HCT116 (cell line): ENCODE results near the gene NPHS1. TPM values are rescaled to one million over a fixed set of nuclear protein-coding genes. Genes with fewer than 3 reads are reported as not detected.

ENCODE experiments used
- ATAC-seq: fragments of 200-7000 bp; cut with Tn5 transposase; 2 replicates; pipeline ENCODE4 v1.9.1; 2020; ENCODE audit warnings: mild to moderate bottlenecking, moderate library complexity
- BruUV-seq: library from RNA; stranded (reverse); fragments of 400-500 nt; replicated peaks from 2 replicates; lab custom pipeline; 2021; lab: Mats Ljungman, UMichigan
- CTCF ChIA-PET: fragments of 300-600 bp; sonication (Branson Sonifier 250); formaldehyde crosslinking; loops from one replicate; lab custom pipeline; 2021; ENCODE audit warnings: antibody characterized with exemption; lab: Charles Lee
- POLR2A ChIA-PET: fragments of 300-600, 350-600 bp; sonication (Branson Sonifier 250); formaldehyde crosslinking; loops from one replicate; lab custom pipeline; 2021; ENCODE audit warnings: antibody characterized with exemption; lab: Charles Lee
- RAD21 ChIA-PET, 2 experiments: fragments of 300-600 bp; sonication (Branson Sonifier 250); formaldehyde crosslinking; loops; one replicate each; lab custom pipeline; 2023; ENCODE audit warnings: low total read pairs in 2 of 2; ENCODE audit not compliant: uncharacterized antibody in 2 of 2, unreplicated experiment in 2 of 2, low non-redundant PET in 1 of 2; lab: Charles Lee
- DNase-seq: peaks from one replicate; pipeline ENCODE4 v3.0.0-alpha.2; 2010; ENCODE audit warnings: low read depth, low spot score
- H2AFZ ChIP-seq: fragments of 200-600 bp; shearing (Covaris generic), sonication (generic); 2 replicates; pipeline ENCODE4 v1.6.1; 2017; ENCODE audit warnings: low read depth, mixed run types, mixed read lengths, antibody characterized with exemption, low read length; ENCODE audit not compliant: poor library complexity, severe bottlenecking
- H3K27ac ChIP-seq: 2 replicates; pipeline ENCODE4 v1.5.1; 2012; ENCODE audit warnings: low read depth, low read length
- H3K27me3 ChIP-seq: fragments of 200-600 bp; sonication (generic); 2 replicates; pipeline ENCODE4 v1.6.1; 2016; ENCODE audit warnings: mixed run types, low read length, mixed read lengths; ENCODE audit not compliant: insufficient read depth
- H3K36me3 ChIP-seq, 2 experiments: fragments of 200-500 bp in 1 of 2; fragments of 200-600 bp in 1 of 2; sonication (Bioruptor generic) in 1 of 2; sonication (generic) in 1 of 2; 2 replicates each; pipeline versions ENCODE4 v1.5.1 to v1.6.1; 2014 to 2016; ENCODE audit warnings: low read length in 2 of 2, inconsistent platforms in 1 of 2, mixed read lengths in 1 of 2, mixed run types in 1 of 2; ENCODE audit not compliant: insufficient read depth in 2 of 2, control insufficient read depth in 1 of 2
- H3K4me1 ChIP-seq, 2 experiments: fragments of 200-600 bp in 1 of 2; sonication (generic) in 1 of 2; 2 replicates each; pipeline versions ENCODE4 v1.5.1 to v1.6.1; 2012 to 2017; ENCODE audit warnings: low read length in 2 of 2, inconsistent platforms in 1 of 2, mild to moderate bottlenecking in 1 of 2, mixed read lengths in 1 of 2, mixed run types in 1 of 2, moderate library complexity in 1 of 2; ENCODE audit not compliant: insufficient read depth in 2 of 2, control insufficient read depth in 1 of 2
- H3K4me2 ChIP-seq: fragments of 200-600 bp; sonication (generic); 2 replicates; pipeline ENCODE4 v1.6.1; 2017; ENCODE audit warnings: mixed run types, low read length, mixed read lengths
- H3K4me3 ChIP-seq, 2 experiments: fragments of 200-600 bp in 1 of 2; sonication (generic) in 1 of 2; replicated peaks in 1 of 2; 2 replicates each; pipeline ENCODE4 v1.5.1; 2011 to 2016; ENCODE audit warnings: low read length in 2 of 2, control low read depth in 1 of 2, low read depth in 1 of 2, mild to moderate bottlenecking in 1 of 2, mixed read lengths in 1 of 2, mixed run types in 1 of 2
- H3K79me2 ChIP-seq: fragments of 200-600 bp; sonication (generic); 2 replicates; pipeline ENCODE4 v1.6.1; 2017; ENCODE audit warnings: mild to moderate bottlenecking, mixed run types, low read length, moderate library complexity, mixed read lengths; ENCODE audit not compliant: insufficient read depth
- H3K9ac ChIP-seq: fragments of 200-600 bp; sonication (generic); 2 replicates; pipeline ENCODE4 v1.6.1; 2016; ENCODE audit warnings: low read length, mixed read lengths
- H3K9me2 ChIP-seq: fragments of 200-600 bp; sonication (generic), shearing (Covaris generic); 2 replicates; pipeline ENCODE4 v1.6.1; 2017; ENCODE audit warnings: mixed run types, mild to moderate bottlenecking, moderate library complexity; ENCODE audit not compliant: insufficient read depth
- H3K9me3 ChIP-seq, 2 experiments: fragments of 200-500 bp in 1 of 2; fragments of 200-600 bp in 1 of 2; sonication (Bioruptor generic) in 1 of 2; sonication (generic) in 1 of 2; 2 replicates each; pipeline ENCODE4 v1.6.1; 2014 to 2017; ENCODE audit warnings: low read length in 2 of 2, mixed read lengths in 2 of 2, inconsistent platforms in 1 of 2, low read depth in 1 of 2, mild to moderate bottlenecking in 1 of 2, mixed run types in 1 of 2, moderate library complexity in 1 of 2; ENCODE audit not compliant: control insufficient read depth in 1 of 2, insufficient read depth in 1 of 2
- H4K20me1 ChIP-seq: fragments of 200-600 bp; sonication (generic), shearing (Covaris generic); 2 replicates; pipeline ENCODE4 v1.6.1; 2017; ENCODE audit warnings: mixed run types, mild to moderate bottlenecking, moderate library complexity; ENCODE audit not compliant: insufficient read depth
- EGR1 ChIP-seq: IDR thresholded peaks from 2 replicates; pipeline ENCODE4 v1.6.1; 2012; ENCODE audit warnings: low read depth
- ELF1 ChIP-seq: IDR thresholded peaks from 2 replicates; pipeline ENCODE4 v1.6.1; 2012; ENCODE audit warnings: low read depth, borderline replicate concordance
- SRF ChIP-seq: IDR thresholded peaks from 2 replicates; pipeline ENCODE4 v1.6.1; 2012; ENCODE audit warnings: low read depth
- intact Hi-C: fragments of 100-400 bp; cut with micrococcal nuclease; formaldehyde crosslinking; loops from 2 replicates; pipeline ENCODE4 v1.10.0; 2022
- total RNA-seq: library from RNA; stranded (reverse); gene quantifications from one replicate; pipeline ENCODE4 v1.2.1, GENCODE V29; 2021; ENCODE audit not compliant: unreplicated experiment
- TF ChIP-seq, protein P1 (sequence below): IDR thresholded peaks from 2 replicates; pipeline ENCODE4 v1.6.1; 2012; ENCODE audit warnings: low read depth

Gene NPHS1
- total RNA-seq, 1 experiment from 2014 or later: 0.57 TPM

DNA sequence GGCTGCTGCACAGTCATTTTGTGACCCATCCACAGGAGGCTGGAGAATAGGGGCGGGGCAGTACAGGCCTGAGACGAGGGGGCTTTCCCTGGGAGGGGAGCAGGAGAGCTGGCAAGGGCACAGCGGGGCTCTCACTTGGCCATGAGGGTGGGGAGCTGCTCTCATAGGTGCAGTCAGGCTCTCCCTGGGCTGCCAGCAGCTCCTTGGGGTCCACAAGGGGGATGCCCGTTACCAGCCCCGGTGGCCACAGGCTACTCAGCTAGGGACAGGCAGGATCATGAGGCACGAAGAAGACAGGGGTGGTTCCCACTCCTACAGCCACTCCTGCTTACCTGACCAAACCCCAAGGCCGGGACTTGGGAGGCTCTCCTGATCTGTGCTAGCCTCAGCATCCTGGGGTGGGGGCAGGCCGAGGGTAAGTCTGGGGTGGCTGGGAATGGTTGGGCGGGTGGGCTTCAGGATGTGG lies 60.5 kb downstream of the NPHS1 start:
- Histone ChIP-seq H3K4me3 (no peak overlapping the region), H2AFZ (no peak overlapping the region), H3K36me3 (no peaks in the 10 kb centered on the region), H3K4me1 (peaks cover 0 to 5% of the 10 kb centered on the region in 2 experiments; a peak in 2 of 4 replicates), H3K9me3 (no peaks in the 10 kb centered on the region), H4K20me1 (no peaks in the 10 kb centered on the region), H3K9ac (no peak overlapping the region), H3K27ac (no peak overlapping the region), H3K4me2 (no peak overlapping the region), H3K9me2 (no peaks in the 10 kb centered on the region), H3K79me2 (no peaks in the 10 kb centered on the region), H3K27me3 (no peaks in the 10 kb centered on the region)
- DNase-seq: no peak
- TF ChIP-seq EGR1: no peak
- TF ChIP-seq, protein P1, sequence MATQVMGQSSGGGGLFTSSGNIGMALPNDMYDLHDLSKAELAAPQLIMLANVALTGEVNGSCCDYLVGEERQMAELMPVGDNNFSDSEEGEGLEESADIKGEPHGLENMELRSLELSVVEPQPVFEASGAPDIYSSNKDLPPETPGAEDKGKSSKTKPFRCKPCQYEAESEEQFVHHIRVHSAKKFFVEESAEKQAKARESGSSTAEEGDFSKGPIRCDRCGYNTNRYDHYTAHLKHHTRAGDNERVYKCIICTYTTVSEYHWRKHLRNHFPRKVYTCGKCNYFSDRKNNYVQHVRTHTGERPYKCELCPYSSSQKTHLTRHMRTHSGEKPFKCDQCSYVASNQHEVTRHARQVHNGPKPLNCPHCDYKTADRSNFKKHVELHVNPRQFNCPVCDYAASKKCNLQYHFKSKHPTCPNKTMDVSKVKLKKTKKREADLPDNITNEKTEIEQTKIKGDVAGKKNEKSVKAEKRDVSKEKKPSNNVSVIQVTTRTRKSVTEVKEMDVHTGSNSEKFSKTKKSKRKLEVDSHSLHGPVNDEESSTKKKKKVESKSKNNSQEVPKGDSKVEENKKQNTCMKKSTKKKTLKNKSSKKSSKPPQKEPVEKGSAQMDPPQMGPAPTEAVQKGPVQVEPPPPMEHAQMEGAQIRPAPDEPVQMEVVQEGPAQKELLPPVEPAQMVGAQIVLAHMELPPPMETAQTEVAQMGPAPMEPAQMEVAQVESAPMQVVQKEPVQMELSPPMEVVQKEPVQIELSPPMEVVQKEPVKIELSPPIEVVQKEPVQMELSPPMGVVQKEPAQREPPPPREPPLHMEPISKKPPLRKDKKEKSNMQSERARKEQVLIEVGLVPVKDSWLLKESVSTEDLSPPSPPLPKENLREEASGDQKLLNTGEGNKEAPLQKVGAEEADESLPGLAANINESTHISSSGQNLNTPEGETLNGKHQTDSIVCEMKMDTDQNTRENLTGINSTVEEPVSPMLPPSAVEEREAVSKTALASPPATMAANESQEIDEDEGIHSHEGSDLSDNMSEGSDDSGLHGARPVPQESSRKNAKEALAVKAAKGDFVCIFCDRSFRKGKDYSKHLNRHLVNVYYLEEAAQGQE: no peak
- TF ChIP-seq SRF: no peak
- no peak for TF ChIP-seq ELF1
- no TSS peak for BruUV-seq
- ChIA-PET CTCF (no interaction called here), RAD21 (no interaction called here), POLR2A (no interaction called here)
- intact Hi-C loops: no loop called here
- ATAC-seq: no peak
